Measurements from ENCODE around the gene TNFAIP8. TPM values are rescaled to one million over a fixed set of nuclear protein-coding genes. Genes with fewer than 3 reads are reported as not detected.

TNFAIP8 gene
- total RNA-seq, 4 donors from 2014 or later: 37.2 to 49.1 (median 43.3) TPM

DNA sequence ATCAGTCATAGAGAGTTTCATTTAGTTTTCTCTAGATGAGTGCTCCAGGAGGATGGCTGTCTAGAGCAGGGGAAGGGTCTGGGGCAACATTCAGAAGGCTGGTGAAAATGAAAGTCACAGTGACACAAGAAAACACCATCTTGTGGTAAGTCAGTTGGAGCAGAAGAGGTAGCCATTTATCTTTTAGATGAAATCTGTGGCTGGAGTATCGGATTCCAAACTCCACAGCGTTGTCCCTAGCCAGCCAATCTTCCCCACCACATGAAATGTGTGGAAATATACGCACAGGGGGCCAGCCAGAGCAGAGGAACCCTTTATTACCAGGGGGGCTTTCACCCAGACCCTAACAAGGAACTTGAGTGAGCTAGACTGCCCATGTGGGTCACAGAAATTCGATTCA, 15.9 kb upstream of the TNFAIP8 start:
- DNase-seq (ENCODE audit: low spot score in 2 of 2): no peak
- Histone ChIP-seq H3K4me1 (peaks cover 39% of the 10 kb centered on the region), H3K9me3 (no peaks in the 10 kb centered on the region), H3K27ac (no peak overlapping the region), H3K36me3 (no peaks in the 10 kb centered on the region), H3K4me3 (no peak overlapping the region), H3K27me3 (no peaks in the 10 kb centered on the region)
- TF ChIP-seq POLR2AphosphoS5 (IDR thresholded peaks at IDR 0.05) (no peak), EP300 (IDR thresholded peaks at IDR 0.05) (no peak), POLR2A (IDR thresholded peaks at IDR 0.05) (no peak)
- TF ChIP-seq, protein P1, sequence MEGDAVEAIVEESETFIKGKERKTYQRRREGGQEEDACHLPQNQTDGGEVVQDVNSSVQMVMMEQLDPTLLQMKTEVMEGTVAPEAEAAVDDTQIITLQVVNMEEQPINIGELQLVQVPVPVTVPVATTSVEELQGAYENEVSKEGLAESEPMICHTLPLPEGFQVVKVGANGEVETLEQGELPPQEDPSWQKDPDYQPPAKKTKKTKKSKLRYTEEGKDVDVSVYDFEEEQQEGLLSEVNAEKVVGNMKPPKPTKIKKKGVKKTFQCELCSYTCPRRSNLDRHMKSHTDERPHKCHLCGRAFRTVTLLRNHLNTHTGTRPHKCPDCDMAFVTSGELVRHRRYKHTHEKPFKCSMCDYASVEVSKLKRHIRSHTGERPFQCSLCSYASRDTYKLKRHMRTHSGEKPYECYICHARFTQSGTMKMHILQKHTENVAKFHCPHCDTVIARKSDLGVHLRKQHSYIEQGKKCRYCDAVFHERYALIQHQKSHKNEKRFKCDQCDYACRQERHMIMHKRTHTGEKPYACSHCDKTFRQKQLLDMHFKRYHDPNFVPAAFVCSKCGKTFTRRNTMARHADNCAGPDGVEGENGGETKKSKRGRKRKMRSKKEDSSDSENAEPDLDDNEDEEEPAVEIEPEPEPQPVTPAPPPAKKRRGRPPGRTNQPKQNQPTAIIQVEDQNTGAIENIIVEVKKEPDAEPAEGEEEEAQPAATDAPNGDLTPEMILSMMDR (IDR thresholded peaks at IDR 0.05): no peak
- WGBS: 81% methylated on average over 4 of the region's 4 CpGs

DNA sequence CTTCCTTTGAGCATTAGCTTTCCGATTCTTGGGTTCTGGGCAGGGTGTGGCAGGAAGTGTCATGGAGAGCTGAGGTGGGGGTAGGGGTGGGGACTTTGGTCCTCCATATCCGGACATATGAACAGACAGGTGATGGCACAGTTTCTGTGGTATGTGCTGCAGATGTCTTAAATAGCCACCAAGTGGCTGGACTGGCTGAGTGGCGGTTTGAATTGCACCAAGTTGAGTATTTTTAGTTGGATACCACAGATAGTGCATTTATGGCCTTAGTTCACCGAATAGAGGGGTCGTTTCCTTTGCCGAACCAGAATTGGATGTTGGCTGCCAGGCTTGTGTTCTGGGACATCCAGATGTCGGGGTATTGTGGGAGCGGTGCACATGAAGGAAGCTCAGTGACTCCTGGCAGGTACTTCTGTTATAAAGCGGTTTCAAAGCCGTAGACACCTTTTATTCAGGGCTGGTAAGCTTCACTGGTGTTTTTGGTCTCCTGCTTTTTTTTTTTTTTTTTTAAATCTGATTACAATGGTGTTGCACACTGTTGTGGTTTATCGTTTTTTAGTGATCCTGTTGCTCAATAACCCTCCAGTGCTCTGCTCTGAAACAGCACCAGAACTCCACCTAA, 15.1 kb upstream of the TNFAIP8 start:
- Histone ChIP-seq H3K27me3 (no peaks in the 10 kb centered on the region), H3K36me3 (no peaks in the 10 kb centered on the region), H3K27ac (no peak overlapping the region), H3K9me3 (no peaks in the 10 kb centered on the region), H3K4me3 (no peak overlapping the region), H3K4me1 (peaks cover 33% of the 10 kb centered on the region)
- 66% methylated on average over 11 of the region's 11 CpGs for WGBS
- DNase-seq (ENCODE audit: low spot score in 2 of 2): no peak
- TF ChIP-seq POLR2AphosphoS5 (IDR thresholded peaks at IDR 0.05) (no peak), EP300 (IDR thresholded peaks at IDR 0.05) (no peak), POLR2A (IDR thresholded peaks at IDR 0.05) (no peak)
- TF ChIP-seq, protein P1 (IDR thresholded peaks at IDR 0.05): no peak

DNA sequence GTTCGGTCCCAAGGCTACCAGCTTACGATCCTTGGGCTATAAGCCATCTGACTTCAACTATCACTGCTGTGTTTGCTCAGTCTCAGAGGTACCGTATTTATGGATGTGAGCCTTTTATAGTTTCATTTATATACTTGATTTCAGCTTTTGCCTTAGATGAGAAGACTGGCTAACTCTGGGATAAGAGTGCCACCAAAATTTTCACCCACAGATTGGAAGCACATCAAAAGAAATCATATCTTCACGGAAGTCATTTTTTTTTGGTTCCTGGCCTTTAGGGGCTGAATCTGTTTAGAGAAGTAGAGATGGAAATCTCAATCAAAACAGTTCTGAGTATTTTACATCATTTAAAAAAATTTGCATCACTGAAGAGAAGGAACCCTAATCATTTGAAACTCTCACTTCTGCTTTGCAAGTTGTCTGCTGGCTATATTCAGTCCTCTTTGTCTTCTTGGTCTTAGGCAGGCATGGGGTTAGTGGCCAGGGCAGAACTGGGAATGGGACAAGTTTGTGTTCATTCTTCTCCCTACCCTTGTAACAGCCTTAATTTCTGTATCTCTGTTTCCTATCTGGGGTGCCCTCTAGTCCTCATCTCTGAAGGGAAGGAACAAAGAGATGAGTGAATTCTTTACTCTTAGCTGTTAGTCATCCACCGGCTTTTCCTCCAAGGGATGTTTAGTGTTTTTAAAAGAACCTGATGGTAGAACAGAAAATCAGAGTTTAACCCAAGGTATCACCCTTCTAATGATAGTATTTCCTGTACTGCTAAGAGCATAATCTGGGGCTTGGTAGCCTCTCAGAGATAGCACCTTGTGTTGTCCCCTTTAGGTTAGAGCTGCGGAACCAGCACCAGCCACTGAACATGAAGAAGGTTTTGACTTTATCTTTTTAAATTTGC, 14.1 kb upstream of the TNFAIP8 start:
- no peak for DNase-seq (ENCODE audit: low spot score in 2 of 2)
- TF ChIP-seq POLR2A (IDR thresholded peaks at IDR 0.05): no peak
- TF ChIP-seq POLR2AphosphoS5 (IDR thresholded peaks at IDR 0.05): no peak
- TF ChIP-seq EP300 (IDR thresholded peaks at IDR 0.05): no peak
- TF ChIP-seq, protein P1 (IDR thresholded peaks at IDR 0.05): no peak
- no peak overlapping the region for H3K27ac ChIP-seq
- H3K4me1 ChIP-seq: peaks cover 23% of the 10 kb centered on the region
- no peak overlapping the region for H3K4me3 ChIP-seq
- H3K27me3 ChIP-seq: no peaks in the 10 kb centered on the region
- no peaks in the 10 kb centered on the region for H3K9me3 ChIP-seq
- H3K36me3 ChIP-seq: no peaks in the 10 kb centered on the region
- WGBS: 73% methylated on average over 6 of the region's 6 CpGs

DNA sequence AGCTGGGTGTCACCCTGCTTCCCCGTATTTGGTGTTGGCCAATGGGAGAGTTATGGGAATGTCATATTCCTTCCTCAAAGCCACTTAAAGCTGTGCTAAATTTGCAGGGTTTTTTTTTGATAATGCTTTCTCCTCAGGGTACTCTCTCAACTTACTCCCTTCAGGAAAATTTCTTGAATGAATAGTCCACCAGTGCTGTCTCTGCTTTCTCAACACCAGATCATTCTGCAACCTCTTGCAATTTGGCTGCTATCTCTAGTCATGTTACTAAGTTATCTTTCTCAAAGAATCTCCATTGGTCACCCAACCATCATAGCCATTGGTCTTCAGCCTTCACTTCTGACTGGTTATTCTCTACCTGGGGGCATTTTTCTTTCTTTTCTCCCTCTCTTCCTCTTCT, 13.4 kb upstream of the TNFAIP8 start:
- no peak overlapping the region for H3K27ac ChIP-seq
- peaks cover 16% of the 10 kb centered on the region for H3K4me1 ChIP-seq
- H3K36me3 ChIP-seq: no peaks in the 10 kb centered on the region
- no peak for TF ChIP-seq EP300 (IDR thresholded peaks at IDR 0.05)
- TF ChIP-seq, protein P1 (IDR thresholded peaks at IDR 0.05): no peak
- no peak for TF ChIP-seq POLR2AphosphoS5 (IDR thresholded peaks at IDR 0.05)
- TF ChIP-seq POLR2A (IDR thresholded peaks at IDR 0.05): no peak
- H3K27me3 ChIP-seq: no peaks in the 10 kb centered on the region
- H3K4me3 ChIP-seq: no peak overlapping the region
- no peaks in the 10 kb centered on the region for H3K9me3 ChIP-seq
- 88% methylated on average over 1 of the region's 1 CpG for WGBS
- no peak for DNase-seq (ENCODE audit: low spot score in 2 of 2)

DNA sequence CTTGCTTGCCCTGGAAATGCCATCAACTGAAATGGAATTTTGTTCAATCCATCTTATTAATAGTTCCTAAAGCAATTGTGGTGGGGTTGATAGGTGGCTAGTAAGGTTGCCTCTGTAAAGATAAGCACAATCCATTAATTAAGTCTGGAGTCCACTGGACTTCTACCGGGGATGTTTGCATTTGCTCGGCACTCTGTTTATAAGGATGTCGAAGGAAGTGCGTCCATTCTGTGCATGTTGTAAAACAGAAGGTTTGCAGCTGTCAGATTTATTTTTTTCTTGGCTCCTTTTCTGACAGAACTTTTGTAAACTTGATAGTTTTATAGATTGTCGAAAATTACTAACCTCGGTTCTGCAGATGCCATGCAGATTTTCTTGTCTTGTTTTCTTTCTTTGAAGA, 12.8 kb upstream of the TNFAIP8 start:
- H3K36me3 ChIP-seq: no peaks in the 10 kb centered on the region
- DNase-seq (ENCODE audit: low spot score in 2 of 2): no peak
- H3K4me3 ChIP-seq: no peak overlapping the region
- 72% methylated on average over 6 of the region's 6 CpGs for WGBS
- H3K27me3 ChIP-seq: no peaks in the 10 kb centered on the region
- peaks cover 16% of the 10 kb centered on the region for H3K4me1 ChIP-seq
- no peak overlapping the region for H3K27ac ChIP-seq
- TF ChIP-seq EP300 (IDR thresholded peaks at IDR 0.05) (no peak), POLR2AphosphoS5 (IDR thresholded peaks at IDR 0.05) (no peak), POLR2A (IDR thresholded peaks at IDR 0.05) (no peak)
- TF ChIP-seq, protein P1 (IDR thresholded peaks at IDR 0.05): no peak
- no peaks in the 10 kb centered on the region for H3K9me3 ChIP-seq

Data from suprapubic skin (tissue), 4 donors.